LHCN-M2 (cell line): ENCODE results near the gene PPM1M. TPM values are rescaled to one million over a fixed set of nuclear protein-coding genes. Genes with fewer than 3 reads are reported as not detected.

Experiments
- DNase-seq: peaks from one replicate; pipeline ENCODE4 v3.0.0-alpha.2; 2012; ENCODE audit warnings: low read depth
- total RNA-seq: library from RNA; depleted of rRNA; stranded (reverse); fragments of >200 nt; gene quantifications from 2 replicates; pipeline ENCODE4 v1.2.3, GENCODE V29; 2014

PPM1M gene
- total RNA-seq, 1 experiment from 2014 or later = 22.3 TPM

DNA sequence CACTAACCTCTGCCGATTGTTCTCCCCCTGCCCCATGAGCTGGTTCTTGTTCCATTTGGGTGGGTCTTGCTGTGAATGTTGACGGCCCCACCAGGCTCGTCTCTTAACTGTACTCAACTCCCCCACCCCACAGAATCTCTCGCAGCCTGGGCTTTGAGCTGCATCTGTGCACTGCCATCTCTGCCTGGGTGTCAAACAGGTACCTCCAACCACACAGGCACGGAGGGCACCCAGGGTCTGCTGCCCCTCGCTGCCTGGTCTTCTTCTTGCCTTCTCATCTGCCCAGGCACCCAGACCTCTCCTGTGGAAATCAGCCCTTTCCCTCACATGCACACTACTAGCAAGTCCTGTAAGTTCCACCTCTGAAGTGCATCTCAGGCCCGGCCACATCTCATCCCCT lies 30.2 kb upstream of the PPM1M start:
- no peak for DNase-seq

GRCh38 chr3:52216585-52217408 lies 28.8 kb upstream of the PPM1M start:
- DNase-seq = peak; percentile 98

DNA sequence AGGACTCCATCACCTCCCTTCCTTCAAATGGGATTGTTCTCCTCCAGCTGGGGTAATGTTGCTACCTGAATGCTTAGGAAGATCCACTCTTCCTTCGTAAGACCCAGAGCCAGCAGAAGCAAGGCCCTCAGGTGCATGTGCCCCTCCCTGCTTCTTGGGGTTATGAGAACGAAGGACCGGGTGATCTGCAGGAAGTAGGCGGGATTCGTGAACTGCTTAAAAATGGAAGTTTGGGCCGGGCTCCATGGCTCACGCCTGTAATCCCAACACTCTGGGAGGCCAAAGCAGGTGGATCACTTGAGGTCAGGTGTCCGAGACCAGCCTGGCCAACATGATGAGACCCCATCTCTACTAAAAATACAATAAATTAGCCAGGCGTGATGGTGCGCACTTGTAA lies 28.2 kb upstream of the PPM1M start:
- no peak for DNase-seq

DNA sequence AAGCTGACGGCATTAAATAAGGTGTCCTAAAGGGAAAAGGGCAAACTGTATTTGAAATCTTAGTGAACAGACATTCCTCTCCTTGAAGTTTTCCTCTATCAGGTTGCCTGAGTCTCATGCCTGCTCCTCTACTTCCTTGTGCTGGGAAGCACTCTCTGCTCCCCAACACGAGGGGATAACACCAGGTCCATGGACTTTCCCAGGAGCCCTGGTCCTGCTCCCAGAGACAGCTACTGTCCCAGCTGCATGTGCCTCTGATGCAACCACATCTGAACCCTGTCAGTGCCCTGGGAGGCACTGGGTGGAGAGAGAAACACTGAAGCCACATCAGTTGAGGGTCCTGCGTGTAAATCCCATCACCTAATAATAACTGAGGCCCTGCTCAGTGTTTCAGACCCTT lies 27.5 kb upstream of the PPM1M start:
- no peak for DNase-seq

GRCh38 chr3:52218454-52218853 lies 27.1 kb upstream of the PPM1M start:
- no peak for DNase-seq

DNA sequence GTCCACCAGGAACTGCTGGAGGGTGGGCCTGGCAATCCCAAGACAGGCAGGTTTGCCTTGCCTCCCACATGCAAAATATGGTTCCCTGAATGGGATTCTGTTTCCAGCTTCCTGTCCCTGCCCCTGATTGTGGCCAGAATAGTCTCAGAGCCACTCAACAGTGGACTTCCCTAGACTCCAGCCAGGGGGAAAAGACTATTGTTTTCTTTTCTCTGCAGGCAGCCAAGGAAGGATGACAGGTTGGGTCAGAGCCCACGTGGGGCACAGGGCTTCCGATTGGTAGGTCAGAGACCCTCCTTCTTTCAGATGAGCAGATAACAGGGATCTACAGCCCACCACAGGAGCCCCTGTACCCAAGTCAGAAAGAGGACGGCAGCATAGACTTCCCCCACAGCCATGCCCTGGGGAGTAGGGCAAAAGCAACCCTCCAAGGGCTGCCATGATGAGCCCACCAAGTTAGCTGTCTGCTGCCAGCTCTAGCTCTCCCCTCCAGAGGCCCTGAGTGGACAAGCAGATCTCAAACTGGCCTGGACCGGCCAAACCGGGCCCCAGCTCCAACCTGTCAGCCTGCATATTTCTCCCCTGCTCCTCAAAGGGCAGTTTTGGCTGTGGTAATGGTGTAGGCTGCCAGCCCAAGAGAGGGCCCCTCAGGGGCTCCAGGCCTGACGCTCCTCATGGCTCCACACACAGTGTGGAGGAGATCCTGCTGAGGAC lies 26.5 kb upstream of the PPM1M start:
- DNase-seq = no peak

GRCh38 chr3:52220380-52221026 lies 25.1 kb upstream of the PPM1M start:
- peak; percentile 64 for DNase-seq

DNA sequence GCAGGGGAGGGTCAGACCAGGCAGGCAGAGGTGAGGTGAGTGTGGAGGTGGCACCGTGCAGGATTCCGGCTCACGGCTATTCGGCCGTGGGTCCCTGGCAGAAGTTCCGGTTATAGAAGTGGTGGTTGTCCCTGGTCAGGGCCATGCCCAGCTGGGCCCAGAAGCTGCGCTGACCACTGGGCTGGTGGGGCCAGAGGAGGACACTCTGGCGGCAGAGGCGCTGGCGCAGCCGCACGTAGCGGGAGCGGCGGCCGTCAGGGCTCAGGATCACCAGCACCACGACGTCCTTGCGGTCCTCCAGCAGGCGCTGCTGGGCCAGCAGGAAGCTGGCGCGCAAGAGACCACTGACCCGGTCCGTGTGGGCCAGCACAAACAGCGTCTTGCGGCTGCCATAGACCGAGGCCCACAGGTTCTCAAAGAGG lies 24.4 kb upstream of the PPM1M start:
- no peak for DNase-seq

DNA sequence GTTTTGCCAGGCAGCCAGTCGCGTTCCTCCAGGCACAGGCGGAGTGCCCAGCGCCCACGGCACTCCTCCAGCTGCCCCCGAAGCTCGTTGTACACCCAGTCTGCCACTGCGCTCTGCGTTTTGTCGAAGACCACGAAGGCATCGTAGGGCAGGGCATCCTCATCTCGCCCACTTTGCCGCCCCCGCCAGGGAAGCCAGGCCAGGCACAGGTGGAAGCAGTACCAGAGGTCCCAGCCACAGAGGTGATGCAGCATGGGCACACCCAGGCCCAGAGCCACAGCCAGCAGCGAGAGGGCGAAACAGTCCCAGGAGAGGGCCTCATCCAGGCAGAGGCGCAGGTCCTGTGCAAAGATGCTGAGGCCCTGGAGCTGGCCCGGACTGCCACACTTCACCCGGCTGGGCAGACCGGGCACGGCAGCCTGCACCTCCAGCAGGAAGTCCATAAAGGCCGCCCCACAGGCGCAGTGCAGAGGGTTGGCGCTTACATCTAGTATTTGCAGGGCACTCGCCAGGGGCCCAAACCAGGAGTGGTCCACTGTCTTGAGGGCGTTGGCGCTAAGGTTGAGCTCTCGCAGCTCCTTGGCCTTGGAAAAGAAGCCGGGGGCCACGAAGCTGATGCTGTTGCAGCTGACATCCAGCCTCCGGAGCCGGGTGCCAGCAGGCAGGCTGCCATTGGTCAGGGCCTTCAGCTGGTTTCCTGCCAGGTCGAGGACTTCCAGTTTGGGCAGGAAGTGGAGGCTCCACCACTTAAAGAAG lies 23.8 kb upstream of the PPM1M start:
- no peak for DNase-seq

GRCh38 chr3:52222319-52223221 lies 23.0 kb upstream of the PPM1M start:
- no peak for DNase-seq

- no peak for DNase-seq
Observed at GRCh38 chr3:52223449-52224408, 21.8 kb upstream of the PPM1M start.

GRCh38 chr3:52225452-52226228 lies 19.9 kb upstream of the PPM1M start, which contains the start of gene TLR9:
Gene TLR9 (minus strand): TSS chr3:52225645. CDS start chr3:52225529, 116 bp downstream.
- DNase-seq = no peak

- DNase-seq = no peak
Observed at GRCh38 chr3:52226229-52226817, 19.2 kb upstream of the PPM1M start.

DNA sequence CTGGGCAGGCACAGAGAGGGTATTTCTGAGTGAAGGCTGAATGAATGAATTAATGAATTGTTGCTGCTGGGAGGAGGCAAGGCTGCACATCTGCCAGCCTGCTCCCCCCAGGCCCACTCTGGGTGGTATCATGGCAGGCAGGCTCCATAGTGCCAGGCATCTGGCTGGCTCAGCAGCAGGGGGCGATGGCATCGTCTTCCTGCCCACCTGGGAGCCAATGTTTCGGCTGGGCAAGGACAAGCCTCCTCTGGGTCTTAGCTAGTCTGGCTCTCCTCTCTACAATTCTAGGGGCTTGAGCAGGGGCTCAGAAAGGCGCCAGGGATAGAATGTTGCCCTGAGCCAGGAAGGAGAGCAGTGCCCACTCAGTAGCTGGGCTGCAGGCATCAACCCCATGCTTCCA lies 18.4 kb upstream of the PPM1M start:
- no peak for DNase-seq

DNA sequence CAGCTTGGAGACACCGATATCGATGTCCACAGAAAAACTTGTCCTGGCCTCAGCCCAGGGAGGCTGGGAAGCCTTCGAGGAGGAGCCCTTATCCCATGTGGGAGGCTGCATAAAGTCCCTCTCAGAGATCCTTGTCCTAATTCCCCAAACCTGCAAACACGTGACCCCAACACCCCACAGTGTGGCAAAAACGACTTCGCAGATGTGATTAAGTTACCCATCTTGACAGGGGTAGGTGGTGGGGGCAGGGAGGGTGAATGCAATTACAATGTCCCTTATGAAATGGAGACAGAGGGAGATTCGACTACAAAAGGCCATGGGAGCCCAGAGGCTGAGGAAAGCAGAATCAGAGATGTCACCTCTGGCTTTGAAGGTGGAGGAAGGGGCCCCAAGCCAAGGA lies 17.8 kb upstream of the PPM1M start:
- no peak for DNase-seq

GRCh38 chr3:52228266-52228665 lies 17.3 kb upstream of the PPM1M start:
- DNase-seq = no peak

DNA sequence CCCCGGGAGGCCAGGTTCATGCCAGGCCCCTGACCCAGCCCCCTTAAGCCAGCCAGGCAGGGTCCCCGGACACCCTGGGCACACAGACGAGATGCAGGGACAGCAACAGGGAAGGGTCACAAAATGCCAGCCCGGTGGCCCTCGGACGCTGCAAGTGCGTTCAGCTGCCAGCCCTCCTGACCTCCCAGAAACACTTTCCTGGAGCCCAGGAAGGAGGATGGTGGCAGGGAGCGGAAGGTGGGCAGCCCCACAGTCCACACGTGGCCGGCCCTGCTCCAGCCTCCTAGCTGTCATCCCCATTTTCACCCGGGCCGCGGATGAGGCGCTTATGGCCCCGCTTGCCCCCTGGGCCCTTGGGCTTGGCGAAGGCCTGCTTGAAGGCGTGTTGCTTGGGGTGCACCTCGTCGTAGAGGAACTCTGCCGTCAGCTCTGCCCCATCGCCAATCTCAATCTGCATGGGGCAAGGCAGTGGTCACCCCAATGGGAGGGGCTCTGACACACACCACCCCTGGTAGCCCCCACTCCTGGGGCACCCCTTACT lies 16.7 kb upstream of the PPM1M start:
- DNase-seq = no peak

DNA sequence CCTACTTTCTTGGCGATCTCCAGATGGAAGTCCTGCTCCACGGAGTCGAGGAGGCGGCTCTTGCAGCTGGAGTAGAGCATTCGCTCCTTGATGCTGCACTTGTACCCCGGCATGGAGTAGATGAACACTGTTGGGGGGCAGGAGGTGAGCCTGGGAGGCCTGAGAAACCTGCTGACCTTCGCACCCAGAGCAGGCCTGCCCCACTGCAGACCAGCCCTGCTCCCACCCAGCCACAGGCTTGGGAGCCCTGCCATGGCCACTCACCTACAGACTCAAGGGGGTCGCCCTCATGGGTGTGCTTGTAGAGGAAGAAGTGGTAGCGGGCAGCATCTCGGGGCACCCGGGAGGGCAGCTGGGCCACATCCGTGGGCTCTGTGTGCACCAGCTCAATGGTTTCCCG lies 15.9 kb upstream of the PPM1M start:
- no peak for DNase-seq
